Neural crest cell (in vitro differentiated cells): ENCODE data around the gene ARHGAP26. TPM values are rescaled to one million over a fixed set of nuclear protein-coding genes. Genes with fewer than 3 reads are reported as not detected.
A peak's percentile ranks its signal among the peaks of the same experiment; 100 is the strongest.

Source experiments
- DNase-seq: peaks from one replicate; pipeline ENCODE4 v3.0.0; 2021; ENCODE audit warnings: low read depth, mixed read lengths, low spot score
- H3K27ac Mint-ChIP-seq: one replicate; pipeline ENCODE4 v1.8.0; 2021; ENCODE audit warnings: mild to moderate bottlenecking, mixed read lengths; ENCODE audit not compliant: unreplicated experiment
- H3K27me3 Mint-ChIP-seq: 2 replicates; pipeline ENCODE4 v1.8.0; 2021; ENCODE audit warnings: low read depth, mild to moderate bottlenecking, mixed read lengths
- H3K36me3 Mint-ChIP-seq: 2 replicates; pipeline ENCODE4 v1.8.0; 2021; ENCODE audit warnings: low read depth, mild to moderate bottlenecking, mixed read lengths
- H3K4me1 Mint-ChIP-seq: 2 replicates; pipeline ENCODE4 v1.8.0; 2021; ENCODE audit warnings: mixed read lengths
- H3K4me3 Mint-ChIP-seq: one replicate; pipeline ENCODE4 v1.8.0; 2021; ENCODE audit warnings: mild to moderate bottlenecking, mixed read lengths
- H3K9me3 Mint-ChIP-seq: 2 replicates; pipeline ENCODE4 v1.8.0; 2021; ENCODE audit warnings: mixed read lengths
- total RNA-seq: library from RNA; stranded (reverse); gene quantifications from 2 replicates; pipeline ENCODE4 v1.2.1, GENCODE V29; 2021
- TF ChIP-seq, protein P1 (sequence below): fragments of 200-600 bp; sonication (generic); conservative IDR thresholded peaks from 2 replicates; pipeline ENCODE4 v1.5.0; 2021; ENCODE audit warnings: antibody characterized with exemption, mild to moderate bottlenecking

Gene ARHGAP26
- total RNA-seq, 1 donor from 2014 or later: 5.5 TPM

DNA sequence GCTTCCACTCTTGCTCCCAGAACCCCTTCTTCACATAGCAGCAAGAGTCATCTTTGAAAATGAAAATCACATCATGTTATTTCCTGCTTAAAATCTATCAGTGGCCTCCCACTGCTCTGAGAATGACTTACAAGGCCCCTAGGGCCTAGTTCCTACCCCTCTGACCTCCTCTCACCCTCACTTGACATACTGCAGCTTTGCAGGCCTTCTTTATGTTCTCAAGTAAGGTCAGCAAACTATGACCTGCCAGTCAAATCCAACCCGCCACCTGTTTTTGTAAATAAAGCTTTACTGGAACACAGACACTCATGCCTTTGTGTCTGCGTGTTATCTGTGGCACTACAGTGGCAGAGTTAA lies 447.6 kb downstream of the ARHGAP26 start:
- Mint-ChIP-seq H3K36me3 (no peaks in the 10 kb centered on the region), H3K4me1 (peaks cover 69% of the 10 kb centered on the region), H3K27me3 (no peaks in the 10 kb centered on the region), H3K4me3 (peak overlapping the region; percentile 38), H3K9me3 (no peaks in the 10 kb centered on the region), H3K27ac (no peak overlapping the region)
- TF ChIP-seq, protein P1, sequence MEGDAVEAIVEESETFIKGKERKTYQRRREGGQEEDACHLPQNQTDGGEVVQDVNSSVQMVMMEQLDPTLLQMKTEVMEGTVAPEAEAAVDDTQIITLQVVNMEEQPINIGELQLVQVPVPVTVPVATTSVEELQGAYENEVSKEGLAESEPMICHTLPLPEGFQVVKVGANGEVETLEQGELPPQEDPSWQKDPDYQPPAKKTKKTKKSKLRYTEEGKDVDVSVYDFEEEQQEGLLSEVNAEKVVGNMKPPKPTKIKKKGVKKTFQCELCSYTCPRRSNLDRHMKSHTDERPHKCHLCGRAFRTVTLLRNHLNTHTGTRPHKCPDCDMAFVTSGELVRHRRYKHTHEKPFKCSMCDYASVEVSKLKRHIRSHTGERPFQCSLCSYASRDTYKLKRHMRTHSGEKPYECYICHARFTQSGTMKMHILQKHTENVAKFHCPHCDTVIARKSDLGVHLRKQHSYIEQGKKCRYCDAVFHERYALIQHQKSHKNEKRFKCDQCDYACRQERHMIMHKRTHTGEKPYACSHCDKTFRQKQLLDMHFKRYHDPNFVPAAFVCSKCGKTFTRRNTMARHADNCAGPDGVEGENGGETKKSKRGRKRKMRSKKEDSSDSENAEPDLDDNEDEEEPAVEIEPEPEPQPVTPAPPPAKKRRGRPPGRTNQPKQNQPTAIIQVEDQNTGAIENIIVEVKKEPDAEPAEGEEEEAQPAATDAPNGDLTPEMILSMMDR: no peak
- DNase-seq: no peak

DNA sequence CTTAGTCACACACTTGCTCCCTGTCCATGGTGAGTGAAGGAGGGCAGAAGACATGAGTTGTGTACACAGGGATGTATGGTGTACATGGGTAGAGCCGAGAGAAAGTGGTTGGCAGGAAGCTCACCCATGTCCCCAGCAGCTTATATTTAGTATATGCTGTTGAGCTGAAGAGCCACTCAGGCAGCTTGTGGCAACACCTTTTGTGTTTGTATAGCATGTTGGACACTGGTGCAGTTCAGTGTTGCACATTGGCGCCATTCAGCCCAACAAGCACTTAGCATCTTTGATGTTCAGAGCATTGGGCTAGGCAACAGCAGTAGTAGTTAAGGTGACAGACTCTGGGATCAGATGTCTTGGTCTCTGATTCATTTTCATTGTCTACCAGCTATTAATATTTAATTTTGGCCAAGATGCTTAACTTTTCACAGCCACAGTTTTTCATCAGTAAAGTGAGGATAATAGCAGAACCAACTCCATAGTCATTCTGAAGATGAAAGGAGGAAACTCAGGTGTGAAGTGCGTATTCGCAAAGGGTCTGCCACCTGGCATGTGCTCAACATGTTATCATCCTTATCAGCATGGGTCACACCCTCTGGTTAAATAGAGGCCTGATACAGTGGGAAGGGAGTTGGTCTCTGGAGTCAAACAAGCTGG lies 448.5 kb downstream of the ARHGAP26 start:
- H3K9me3 Mint-ChIP-seq: no peaks in the 10 kb centered on the region
- no peak for DNase-seq
- TF ChIP-seq, protein P1: no peak
- no peak overlapping the region for H3K4me3 Mint-ChIP-seq
- H3K27ac Mint-ChIP-seq: peak overlapping the region; percentile 16
- no peaks in the 10 kb centered on the region for H3K27me3 Mint-ChIP-seq
- no peaks in the 10 kb centered on the region for H3K36me3 Mint-ChIP-seq
- peaks cover 68% of the 10 kb centered on the region for H3K4me1 Mint-ChIP-seq

DNA sequence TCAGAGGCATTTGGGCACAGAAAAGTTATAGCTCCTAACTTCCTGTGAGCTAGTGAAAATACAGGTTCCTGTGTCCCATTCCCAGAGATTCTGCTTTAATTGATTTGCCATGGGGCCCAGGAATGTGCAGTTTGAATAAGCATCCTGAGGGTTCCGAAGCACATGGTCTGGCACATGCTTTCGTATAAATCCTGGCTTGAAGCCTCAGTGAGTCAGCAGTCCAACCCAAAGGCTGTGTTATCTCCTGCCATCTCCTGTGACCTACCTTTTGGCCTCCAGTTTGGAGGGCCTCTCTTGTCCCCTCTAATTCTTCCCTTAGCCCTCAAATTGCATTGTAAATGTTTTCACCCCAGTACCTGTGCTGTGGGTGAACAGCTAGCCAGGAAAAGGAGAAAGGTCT lies 449.5 kb downstream of the ARHGAP26 start:
- no peak overlapping the region for H3K4me3 Mint-ChIP-seq

DNA sequence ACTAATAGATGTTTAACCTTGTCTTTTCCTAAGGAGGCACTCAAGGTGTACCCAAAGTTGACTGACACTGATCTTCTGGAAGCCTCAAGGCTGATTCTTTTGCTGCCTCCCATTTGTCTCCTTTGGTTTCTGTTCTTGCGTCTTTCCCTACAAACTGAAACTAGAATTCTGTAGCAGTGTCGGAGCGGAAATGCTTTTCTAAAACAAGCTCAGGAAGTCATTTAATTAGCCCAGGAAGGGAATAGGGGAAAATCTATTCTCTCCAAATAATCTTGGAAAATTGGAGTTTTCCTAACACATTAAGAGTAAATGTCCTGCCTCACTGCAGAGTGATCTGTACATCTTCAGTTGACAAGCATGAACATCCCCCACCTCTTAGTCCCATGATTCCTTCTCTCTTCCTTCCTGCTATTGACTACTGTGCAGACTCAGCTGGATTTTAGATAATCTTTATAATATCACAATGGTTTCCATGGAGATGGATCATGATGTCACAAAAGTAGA lies 450.6 kb downstream of the ARHGAP26 start:
- Mint-ChIP-seq H3K4me1 (peaks cover 47% of the 10 kb centered on the region), H3K27me3 (no peaks in the 10 kb centered on the region), H3K27ac (peak overlapping the region; percentile 5), H3K4me3 (no peak overlapping the region), H3K9me3 (no peaks in the 10 kb centered on the region), H3K36me3 (peaks cover 3% of the 10 kb centered on the region)
- TF ChIP-seq, protein P1: no peak
- DNase-seq: no peak

More for the DNA sequence above, 449.5 kb downstream of the ARHGAP26 start:
- H3K4me1 Mint-ChIP-seq: peaks cover 58% of the 10 kb centered on the region
- H3K36me3 Mint-ChIP-seq: peaks cover 3% of the 10 kb centered on the region
- TF ChIP-seq, protein P1: no peak
- no peaks in the 10 kb centered on the region for H3K9me3 Mint-ChIP-seq
- no peaks in the 10 kb centered on the region for H3K27me3 Mint-ChIP-seq
- no peak overlapping the region for H3K27ac Mint-ChIP-seq
- no peak for DNase-seq

DNA sequence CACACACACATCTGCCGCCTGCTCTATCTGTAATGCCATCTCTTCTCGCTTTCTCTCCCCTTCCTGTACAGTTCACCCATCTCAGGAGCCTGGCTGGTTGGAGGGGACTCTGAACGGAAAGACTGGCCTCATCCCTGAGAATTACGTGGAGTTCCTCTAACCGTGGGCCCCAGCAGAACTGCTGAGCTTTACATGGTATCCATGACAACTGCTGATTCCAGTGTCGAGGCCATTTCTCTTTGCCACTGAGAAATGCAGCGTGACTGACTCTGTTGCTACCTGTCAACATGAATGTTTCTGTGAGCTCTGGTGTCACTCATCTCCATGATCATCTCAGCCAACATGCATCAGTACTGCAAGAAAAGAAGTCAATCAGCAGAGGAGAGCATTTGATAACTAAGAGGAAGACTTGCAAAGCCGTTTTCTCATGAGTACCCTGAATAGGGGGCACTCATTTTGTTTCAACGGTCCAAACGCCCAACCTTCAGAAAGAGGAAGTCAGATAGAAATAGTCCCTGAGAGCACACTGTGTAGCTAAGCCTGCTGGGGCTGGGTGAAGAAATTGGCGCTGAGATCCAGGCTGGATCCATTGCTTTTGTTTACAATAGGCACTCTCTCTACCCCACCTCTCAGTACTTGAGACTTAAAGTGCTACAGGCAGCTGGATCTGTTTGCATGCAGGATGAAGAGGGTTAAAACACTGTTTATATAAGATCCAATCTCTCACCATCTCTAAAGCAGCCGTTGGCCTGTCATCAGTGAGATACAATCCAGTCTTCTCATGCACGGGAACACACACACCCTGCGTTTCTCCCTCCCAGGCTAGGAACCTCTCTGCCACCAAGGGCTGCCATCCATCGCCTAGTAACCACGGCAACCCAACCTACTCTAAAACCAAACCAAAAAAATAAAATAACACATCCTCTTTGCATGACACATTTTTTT lies 452.4 kb downstream of the ARHGAP26 start:
- H3K27me3 Mint-ChIP-seq: no peaks in the 10 kb centered on the region
- H3K4me3 Mint-ChIP-seq: no peak overlapping the region
- peaks cover 30% of the 10 kb centered on the region for H3K4me1 Mint-ChIP-seq
- no peaks in the 10 kb centered on the region for H3K9me3 Mint-ChIP-seq
- TF ChIP-seq, protein P1: no peak
- H3K27ac Mint-ChIP-seq: no peak overlapping the region
- DNase-seq: no peak
- peaks cover 3% of the 10 kb centered on the region for H3K36me3 Mint-ChIP-seq
